Measurements from ENCODE around the gene UROC1.

UROC1 gene

GRCh38 chr3:126481808-126482502 is 35.6 kb downstream of the UROC1 start:
- in situ Hi-C loops (cut with MboI; ENCODE audit: low sequenced_read_pairs) = no loop called here

- in situ Hi-C loops (cut with MboI; ENCODE audit: low sequenced_read_pairs) = no loop called here
Observed at GRCh38 chr3:126480861-126481260, 36.7 kb downstream of the UROC1 start.

- in situ Hi-C loops (cut with MboI; ENCODE audit: low sequenced_read_pairs) = no loop called here
Observed at GRCh38 chr3:126480206-126480605, 37.4 kb downstream of the UROC1 start.

GRCh38 chr3:126479642-126480041 is 37.9 kb downstream of the UROC1 start:
- in situ Hi-C loops (cut with MboI; ENCODE audit: low sequenced_read_pairs) = no loop called here

- in situ Hi-C loops (cut with MboI; ENCODE audit: low sequenced_read_pairs) = no loop called here
Observed at GRCh38 chr3:126478581-126479310, 38.8 kb downstream of the UROC1 start.

GRCh38 chr3:126477061-126477380 is 40.6 kb downstream of the UROC1 start:
- in situ Hi-C loops (cut with MboI; ENCODE audit: low sequenced_read_pairs) = no loop called here

- in situ Hi-C loops (cut with MboI; ENCODE audit: low sequenced_read_pairs) = no loop called here
Observed at GRCh38 chr3:126476166-126477060, 41.2 kb downstream of the UROC1 start.

GRCh38 chr3:126475413-126476114 is 42.0 kb downstream of the UROC1 start, which contains the start of gene ZXDC:
Gene ZXDC, minus strand, starts transcription at chr3:126475891. Its CDS starts 26 bp downstream, at chr3:126475865.
- in situ Hi-C loops (cut with MboI; ENCODE audit: low sequenced_read_pairs) = no loop called here

GRCh38 chr3:126474498-126475412 is 42.8 kb downstream of the UROC1 start:
- in situ Hi-C loops (cut with MboI; ENCODE audit: low sequenced_read_pairs) = no loop called here

GRCh38 chr3:126473292-126474168 is 44.0 kb downstream of the UROC1 start:
- in situ Hi-C loops (cut with MboI; ENCODE audit: low sequenced_read_pairs) = no loop called here

GRCh38 chr3:126472277-126473006 is 45.1 kb downstream of the UROC1 start:
- in situ Hi-C loops (cut with MboI; ENCODE audit: low sequenced_read_pairs) = no loop called here

- in situ Hi-C loops (cut with MboI; ENCODE audit: low sequenced_read_pairs) = no loop called here
Observed at GRCh38 chr3:126469479-126469878, 48.1 kb downstream of the UROC1 start.

GRCh38 chr3:126468028-126468891 is 49.3 kb downstream of the UROC1 start:
- in situ Hi-C loops (cut with MboI; ENCODE audit: low sequenced_read_pairs) = no loop called here

GRCh38 chr3:126467611-126467955 is 50.0 kb downstream of the UROC1 start:
- in situ Hi-C loops (cut with MboI; ENCODE audit: low sequenced_read_pairs) = no loop called here

- in situ Hi-C loops (cut with MboI; ENCODE audit: low sequenced_read_pairs) = no loop called here
Observed at GRCh38 chr3:126466886-126467610, 50.5 kb downstream of the UROC1 start.

- in situ Hi-C loops (cut with MboI; ENCODE audit: low sequenced_read_pairs) = no loop called here
Observed at GRCh38 chr3:126465928-126466544, 51.5 kb downstream of the UROC1 start.
